ENCODE measurements around the gene OOSP4A. TPM values are rescaled to one million over a fixed set of nuclear protein-coding genes. Genes with fewer than 3 reads are reported as not detected.
"Not testable (repeated sequence)": the region's sequence is repeated elsewhere in the genome, so short reads cannot be mapped to it uniquely, and the experiment has no call there.

The OOSP4A gene
- total RNA-seq, 1 donor from 2014 or later: not detected

DNA sequence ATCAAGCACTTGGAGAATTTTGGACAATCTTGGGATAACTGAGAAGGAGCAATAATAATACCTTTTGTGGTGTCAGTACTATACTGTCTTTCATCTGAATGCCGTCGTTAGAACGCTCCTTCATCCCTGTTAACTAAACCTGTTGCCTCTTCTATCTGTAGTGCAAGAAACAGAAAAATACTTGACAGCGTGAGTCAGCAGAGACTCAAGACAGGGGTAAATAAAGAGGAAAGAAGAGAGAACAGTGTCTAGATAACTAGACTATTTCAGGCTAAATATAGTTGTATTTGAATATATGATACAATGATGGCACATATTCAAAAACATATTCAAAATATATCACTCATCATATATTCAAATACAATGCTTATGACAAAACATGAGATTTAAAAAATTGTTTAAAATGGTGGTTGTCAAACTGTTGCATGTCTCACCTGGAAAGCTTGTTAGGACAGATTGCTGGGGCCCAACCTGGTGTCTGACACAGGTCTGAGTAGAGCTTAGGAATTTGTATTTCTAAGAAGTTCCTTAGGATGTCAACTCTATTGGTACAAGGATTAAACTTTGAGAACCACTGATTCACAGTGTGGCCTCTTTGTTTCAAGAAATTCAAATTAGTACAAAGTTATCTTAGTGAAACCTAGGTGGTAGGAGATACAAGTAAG, 17.4 kb downstream of the OOSP4A start:
- DNase-seq (ENCODE audit: low spot score): no peak

DNA sequence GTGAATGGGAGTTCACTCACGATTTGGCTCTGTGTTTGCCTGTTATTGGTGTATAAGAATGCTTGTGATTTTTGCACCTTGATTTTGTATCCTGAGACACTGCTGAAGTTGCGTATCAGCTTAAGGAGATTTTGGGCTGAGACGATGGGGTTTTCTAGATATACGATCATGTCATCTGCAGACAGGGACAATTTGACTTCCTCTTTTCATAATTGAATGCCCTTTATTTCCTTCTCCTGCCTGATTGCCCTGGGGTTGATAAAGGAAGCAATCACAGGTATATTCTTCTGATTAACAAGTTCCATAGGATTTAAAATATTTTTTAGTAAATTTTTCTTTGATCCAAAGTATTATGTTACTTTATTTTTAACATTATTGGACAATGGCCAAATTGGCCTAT, 18.2 kb downstream of the OOSP4A start:
- DNase-seq (ENCODE audit: low spot score): not testable (repeated sequence)

DNA sequence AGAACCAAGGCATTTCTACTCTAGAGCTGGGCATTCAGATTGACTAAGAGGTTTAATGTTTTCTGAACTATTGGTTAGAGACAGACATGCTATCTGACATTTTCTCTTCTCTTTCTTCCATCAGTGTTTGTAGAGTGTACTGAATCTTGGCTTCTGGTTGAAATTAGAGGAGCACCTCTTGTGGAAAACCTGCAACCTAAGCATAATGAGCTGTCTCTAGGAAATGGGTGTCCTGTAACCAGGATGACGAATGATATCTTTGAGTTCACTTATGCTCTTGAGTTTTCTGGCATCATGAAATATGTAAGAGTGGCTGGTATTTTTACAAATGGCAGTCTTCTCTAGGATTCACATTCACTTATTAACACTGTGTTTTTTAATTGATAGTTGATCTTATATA, 19.4 kb downstream of the OOSP4A start:
- no peak for DNase-seq (ENCODE audit: low spot score)

DNA sequence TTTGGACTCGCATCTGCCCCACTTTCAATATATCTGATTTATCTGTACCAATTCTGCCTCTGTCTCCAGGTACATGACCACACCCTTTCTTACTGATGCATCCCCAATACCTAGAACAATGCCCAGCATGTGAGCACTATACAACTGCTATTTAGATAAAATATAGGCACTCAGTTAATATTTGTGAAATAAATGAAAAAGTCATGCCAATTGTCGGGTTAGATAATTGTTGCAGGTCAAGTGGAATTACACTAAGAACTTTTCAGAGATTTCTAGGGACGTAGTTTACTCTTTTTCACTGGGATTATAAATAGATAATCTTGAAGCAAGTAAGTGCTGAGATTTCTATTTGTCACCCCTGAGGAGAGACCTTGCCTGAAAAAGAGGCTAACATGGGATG, 20.5 kb downstream of the OOSP4A start:
- no peak for DNase-seq (ENCODE audit: low spot score)

DNA sequence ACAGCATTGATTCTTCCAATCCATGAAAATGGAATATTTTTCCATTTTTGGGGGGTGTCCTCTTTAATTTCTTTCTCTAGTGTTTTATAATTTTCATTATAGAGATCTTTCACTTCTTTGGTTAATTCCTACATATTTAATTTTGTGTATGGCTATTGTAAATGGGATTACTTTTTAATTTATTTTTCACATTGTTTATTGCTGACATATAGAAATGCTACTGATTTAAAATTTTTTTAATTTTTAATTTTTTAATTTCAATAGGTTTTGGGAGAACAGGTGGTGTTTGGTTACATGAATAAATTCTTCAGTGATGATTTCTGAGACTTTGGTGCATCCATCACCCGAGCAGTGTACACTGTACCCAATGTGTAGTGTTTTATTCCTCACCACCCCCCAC, 26.6 kb downstream of the OOSP4A start:
- no peak for DNase-seq (ENCODE audit: low spot score)

DNA sequence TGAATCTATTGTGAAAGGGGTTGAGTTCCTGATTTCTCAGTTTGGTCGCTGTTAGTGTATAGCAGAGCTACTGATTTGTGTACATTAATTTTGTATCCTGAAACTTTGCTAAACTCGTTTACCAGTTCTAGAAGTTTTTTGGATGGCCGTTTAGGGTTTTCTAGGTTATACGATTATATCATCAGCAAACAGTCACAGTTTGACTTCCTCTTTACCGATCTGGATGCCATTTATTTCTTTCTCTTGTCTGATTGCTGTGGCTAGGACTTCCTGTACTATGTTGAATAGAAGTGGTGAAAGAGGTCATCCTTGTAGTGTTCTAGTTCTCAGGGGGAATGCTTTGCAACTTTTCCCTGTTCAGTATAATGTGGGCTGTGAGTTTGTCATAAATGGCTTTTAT, 28.6 kb downstream of the OOSP4A start:
- no peak for DNase-seq (ENCODE audit: low spot score)

DNA sequence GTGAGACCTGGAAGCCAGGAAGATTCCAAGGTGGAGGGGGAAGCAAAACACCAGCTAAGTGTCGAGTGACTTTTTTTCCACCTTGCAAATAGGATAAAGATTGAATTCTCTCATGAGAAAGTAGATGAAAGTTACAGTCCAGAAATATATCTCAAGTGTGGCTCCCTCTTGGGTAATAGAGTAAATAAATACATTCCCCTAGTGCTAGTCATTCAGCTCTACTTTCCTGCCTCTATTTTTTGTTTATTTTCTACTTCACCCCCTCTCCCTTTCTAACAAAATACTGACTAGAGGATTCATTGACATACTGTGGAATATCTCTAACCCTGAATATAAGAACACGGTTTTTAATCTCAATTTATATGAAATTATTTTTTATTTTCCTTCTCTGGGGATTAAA, 34.0 kb downstream of the OOSP4A start:
- no peak for DNase-seq (ENCODE audit: low spot score)

DNA sequence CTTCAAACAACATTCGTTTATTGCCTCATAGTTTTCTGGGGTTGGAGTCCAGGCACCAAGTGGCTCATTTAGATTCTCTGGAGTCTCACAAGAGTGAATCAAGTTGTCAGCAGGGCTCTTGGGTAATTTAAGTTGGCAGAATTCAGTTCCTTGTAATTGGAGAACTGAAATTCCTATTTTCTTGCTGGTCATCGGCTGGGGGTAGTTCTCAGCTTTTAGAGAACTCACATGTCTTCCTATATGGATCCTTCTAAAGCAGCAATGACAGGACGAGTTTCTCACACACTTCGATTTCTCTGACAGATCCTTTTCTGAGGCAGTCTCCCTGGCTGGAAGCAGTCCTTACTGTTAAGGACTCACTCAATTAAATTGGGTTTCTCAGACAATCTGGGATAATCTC, 35.9 kb downstream of the OOSP4A start:
- DNase-seq (ENCODE audit: low spot score): no peak

DNA sequence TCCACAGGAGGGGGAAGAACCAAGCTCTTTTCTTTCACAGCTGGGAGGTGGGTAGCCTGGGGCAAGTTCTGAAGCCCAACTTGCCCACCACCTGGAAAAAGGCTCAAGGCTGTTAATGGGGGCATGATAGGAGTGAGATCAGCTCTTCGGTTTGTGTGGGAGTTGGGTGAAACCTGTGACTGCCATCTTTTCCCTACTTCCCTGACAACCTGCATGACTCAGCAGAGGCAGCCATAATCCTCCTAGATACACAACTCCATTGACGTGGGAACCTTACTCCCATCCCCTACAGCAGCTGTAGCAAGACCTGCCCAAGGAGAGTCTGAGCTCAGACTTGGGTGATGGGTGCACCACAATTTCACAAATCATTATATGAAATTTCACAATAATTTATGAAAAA, 39.9 kb downstream of the OOSP4A start:
- DNase-seq (ENCODE audit: low spot score): no peak

DNA sequence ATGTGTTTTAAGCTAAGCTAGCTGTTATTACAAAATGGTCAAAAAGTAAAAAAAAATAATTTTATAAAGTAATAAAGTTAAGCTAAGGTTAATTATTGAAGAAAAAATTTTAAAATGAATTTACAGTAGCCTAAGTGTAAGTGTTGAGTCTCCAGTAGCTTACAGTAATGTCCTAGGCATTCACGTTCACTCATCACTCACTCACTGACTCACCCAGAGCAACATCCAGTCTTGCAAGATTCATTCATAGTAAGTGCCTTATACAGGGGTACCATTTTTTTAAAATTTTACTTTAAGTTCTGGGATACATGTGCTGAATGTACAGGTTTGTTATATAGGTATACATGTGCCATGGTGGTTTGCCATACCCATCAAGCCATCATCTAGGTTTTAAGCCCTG, 41.5 kb downstream of the OOSP4A start:
- no peak for DNase-seq (ENCODE audit: low spot score)

DNA sequence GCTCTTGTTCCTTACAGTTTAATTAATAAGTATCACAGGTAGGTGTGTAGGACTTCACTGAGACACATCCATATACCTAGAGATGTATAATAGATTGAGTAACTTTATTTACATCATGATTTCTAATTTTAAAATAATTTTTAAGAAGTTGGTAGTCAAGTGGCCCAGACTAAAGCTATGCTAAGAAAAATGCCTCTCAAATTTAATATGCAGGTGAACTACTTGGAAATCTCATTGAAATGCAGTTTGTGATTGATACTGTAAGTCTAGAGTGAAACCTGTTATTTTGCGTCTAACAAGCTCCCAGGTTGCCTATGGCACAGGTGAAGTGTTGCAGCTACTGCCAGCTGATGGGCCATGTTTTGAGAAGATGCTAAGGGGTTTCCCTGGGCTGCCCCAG, 53.0 kb downstream of the OOSP4A start, which contains the start of gene OOSP4B:
Gene OOSP4B, plus strand, starts transcription at position 301 of the 400 bp plus-strand sequence.
- DNase-seq (ENCODE audit: low spot score): no peak

DNA sequence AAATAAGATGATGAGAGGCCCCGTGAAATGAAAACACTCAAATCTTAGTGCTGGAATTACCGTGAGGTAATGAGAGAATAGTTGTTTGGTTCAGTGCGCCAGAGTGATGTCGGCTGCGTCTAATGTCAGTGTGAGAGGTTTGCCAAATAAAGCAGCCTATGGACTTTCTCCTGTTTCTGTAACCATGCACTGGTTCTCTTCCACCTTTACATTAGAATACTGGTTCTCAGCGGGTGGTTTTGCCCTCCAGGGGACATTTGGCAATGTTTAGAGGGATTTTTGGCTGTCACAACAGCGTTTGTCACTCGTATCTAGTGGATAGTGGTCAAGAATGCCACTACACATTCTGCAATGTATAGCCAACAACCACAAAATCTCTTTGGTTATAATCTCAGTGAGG, 54.2 kb downstream of the OOSP4A start:
- DNase-seq (ENCODE audit: low spot score): no peak

Other genes starting within 250 kb of the OOSP4A start
- gene STX3, start 208.7 kb upstream of the OOSP4A start, total RNA-seq: 31.8 TPM
- 40.1 TPM for gene MRPL16, start 153.3 kb upstream of the OOSP4A start, total RNA-seq
- gene CBLIF, start 118.5 kb upstream of the OOSP4A start, total RNA-seq: not detected
- gene TCN1, start 97.5 kb upstream of the OOSP4A start, total RNA-seq: 3.3 TPM
- gene OOSP3, start 85.3 kb upstream of the OOSP4A start, total RNA-seq: not detected
- not detected for gene OOSP1, start 25.6 kb upstream of the OOSP4A start, total RNA-seq
- not detected for gene OOSP4B, start 53.1 kb downstream of the OOSP4A start, total RNA-seq
- not detected for gene OOSP2, start 76.4 kb downstream of the OOSP4A start, total RNA-seq
- not detected for gene MS4A3, start 92.6 kb downstream of the OOSP4A start, total RNA-seq
- gene MS4A2, start 124.6 kb downstream of the OOSP4A start, total RNA-seq: 3.0 TPM
- gene MS4A6A, start 219.1 kb downstream of the OOSP4A start, total RNA-seq: 51.1 TPM

Data from ureter (tissue), 1 donor.